ENCODE measurements around the gene ZNF385B.

The ZNF385B gene

DNA sequence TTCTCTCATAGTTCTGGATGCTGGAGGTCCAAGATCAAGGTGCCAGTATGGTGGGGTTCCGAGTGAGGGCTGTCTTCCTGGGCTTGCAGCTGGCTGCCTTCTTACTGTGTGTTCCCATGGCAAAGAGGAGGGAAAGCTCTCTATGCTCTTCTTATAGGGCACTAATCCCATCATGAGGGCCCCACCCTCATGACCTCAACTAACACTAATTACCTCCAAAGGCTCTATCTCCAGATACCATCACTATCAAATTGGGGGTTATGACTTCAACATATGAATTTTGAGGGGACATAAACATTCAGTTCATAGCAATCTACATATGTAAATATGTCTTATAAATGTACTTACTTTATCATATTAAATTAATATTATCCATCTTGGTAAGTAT, 322.3 kb downstream of the ZNF385B start:
- DNase-seq = no peak

DNA sequence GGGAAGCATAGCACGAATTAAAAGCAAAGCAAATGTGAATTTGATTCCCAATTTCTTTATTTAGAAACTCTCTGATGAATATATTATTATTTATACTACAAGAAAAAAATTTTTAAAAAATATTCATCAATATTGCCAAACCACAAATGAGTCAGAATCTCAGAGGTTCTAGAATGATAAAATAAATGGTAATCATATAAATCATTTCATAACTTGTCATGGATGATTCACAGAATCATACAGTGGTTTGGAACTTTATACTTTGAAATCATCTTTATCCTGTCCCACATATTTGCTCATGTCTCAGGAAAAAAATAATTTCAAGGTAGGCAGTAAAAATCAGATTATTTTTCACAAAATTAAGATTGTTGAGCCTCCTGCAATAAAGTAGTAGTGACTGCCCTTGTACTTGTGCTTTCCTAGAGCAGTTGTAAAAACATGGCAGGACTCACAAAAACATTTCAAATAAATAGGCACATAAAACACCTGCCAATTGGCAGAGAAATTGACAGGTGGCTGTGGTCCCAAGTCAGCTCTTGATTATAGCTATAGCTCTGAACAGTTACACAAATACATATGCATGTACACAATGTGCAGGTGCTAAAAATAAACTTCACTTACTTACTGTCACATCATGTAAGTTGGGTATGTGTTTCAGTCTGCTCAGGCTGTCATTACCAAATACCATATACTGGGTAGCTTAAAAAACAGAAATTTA, 322.8 kb downstream of the ZNF385B start:
- no peak for DNase-seq

DNA sequence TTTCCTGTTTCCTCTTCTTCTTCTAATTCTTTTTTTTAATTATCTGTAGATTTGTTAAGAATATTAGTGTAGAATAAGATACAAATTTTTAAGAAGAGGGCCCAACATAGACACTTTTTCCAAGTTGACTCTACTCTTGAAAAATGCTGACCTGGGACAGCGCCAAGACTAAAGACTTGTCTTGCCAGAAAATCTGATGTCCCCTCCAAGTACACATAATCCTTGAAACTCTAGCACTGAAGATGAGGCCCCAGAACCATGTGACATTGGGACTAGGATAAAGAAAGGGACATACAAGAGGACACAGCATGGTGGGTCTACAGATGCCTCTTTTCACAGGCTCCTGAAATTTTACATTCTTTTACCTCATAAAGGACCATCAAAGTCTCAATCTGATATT, 325.2 kb downstream of the ZNF385B start:
- no peak for DNase-seq

DNA sequence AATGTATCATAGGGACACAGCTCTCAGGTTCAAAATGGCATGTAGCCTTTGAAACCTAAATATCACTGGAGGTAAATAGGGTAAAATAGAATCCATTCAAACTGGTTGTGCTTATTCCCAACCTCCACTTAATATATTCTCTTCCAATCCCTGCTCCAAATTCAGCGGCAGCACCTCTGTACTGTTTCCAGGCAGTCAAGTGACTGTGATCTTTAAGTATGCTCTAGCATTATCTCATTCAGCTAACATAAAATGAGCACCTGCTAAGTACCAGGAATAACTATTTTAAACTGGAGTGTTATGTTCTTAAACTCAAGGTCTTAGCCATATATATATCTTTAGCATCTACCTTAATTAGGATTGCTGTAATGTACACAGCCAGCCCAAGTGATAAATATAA, 327.5 kb downstream of the ZNF385B start:
- DNase-seq = no peak

DNA sequence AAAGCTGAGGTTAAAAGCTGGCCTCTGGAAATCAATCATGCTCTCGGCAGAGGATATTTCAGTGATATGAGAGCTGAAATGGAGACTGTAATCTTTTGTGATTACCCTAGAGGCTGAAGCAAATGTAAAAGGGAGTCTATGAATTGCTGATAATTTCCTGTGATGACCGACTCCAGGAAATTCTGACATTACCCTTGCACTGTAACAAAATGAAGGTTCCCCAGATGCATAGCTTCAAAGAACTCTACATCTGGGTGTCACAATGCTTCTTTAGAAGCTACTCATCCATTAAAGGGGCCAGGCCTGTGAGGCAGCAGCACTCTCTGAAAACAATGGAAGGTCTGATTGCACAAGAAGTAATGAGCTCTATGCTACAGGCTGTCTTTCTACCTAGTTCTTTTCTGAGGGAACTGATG, 328.5 kb downstream of the ZNF385B start:
- no peak for DNase-seq

- no peak for DNase-seq
Measured at GRCh38 chr2:179528576-179529069, 332.8 kb downstream of the ZNF385B start.

DNA sequence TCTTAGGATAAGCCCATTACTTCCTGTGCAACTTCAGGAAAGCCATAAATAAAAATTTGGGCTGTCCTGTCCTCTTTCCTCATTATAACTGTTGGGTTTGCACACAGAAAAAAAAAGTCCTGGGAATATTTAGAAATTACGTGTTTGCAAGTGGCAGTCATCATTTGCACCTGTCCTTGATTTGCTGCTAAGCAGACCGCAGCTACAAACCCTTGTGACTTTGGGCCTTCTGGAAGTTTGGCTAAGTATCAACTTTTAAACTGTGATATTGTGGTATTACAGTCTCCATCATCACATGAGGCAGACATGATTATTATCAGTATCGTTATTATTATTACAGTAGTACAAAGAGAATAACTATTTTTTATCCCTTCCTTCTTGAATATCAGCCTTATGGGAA, 336.1 kb downstream of the ZNF385B start:
- DNase-seq = no peak

DNA sequence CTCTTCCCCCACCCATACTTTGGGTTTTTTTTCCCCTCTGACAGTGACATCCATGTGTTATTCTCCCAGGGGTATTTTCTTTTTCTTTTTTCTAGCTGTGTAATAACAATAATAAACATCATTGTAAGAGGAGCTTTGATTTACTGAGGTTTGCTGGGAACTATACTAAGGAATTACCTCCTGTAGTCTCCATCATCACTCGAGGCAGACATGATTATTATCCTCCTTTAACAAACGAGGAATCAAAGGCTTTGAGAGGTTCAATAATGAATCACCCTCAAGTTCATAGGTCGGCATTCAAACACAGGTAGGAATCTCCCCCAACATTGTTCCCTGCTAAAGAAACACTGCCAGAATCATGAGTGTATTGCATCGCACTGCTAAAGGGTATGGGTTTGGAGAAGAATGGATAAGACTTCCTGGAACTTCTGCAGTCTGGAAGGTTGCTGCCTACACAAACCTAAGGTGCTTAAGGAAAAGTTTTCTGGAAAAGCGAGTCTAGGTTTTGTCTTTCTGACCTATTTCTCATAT, 336.5 kb downstream of the ZNF385B start:
- DNase-seq = no peak

DNA sequence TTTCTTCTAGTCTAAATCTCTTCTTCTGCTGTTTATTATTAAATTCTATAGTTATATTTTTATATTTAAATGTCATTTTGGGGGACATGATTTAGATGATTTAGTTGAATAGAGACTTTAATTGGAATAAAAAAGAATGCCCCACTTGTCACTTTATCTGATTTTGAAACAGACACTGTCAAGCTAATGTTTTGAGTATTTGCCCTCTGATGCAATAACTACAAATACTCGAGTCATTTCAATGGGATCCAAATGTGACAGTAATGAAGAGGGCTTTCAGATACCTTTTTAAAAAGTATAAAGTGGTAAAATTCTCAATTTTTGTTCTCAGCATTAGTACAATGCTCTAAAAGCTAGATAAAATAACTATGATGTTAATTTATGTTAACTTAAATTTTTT, 339.5 kb downstream of the ZNF385B start:
- no peak for DNase-seq

GRCh38 chr2:179518830-179519229, 342.6 kb downstream of the ZNF385B start:
- DNase-seq = no peak

DNA sequence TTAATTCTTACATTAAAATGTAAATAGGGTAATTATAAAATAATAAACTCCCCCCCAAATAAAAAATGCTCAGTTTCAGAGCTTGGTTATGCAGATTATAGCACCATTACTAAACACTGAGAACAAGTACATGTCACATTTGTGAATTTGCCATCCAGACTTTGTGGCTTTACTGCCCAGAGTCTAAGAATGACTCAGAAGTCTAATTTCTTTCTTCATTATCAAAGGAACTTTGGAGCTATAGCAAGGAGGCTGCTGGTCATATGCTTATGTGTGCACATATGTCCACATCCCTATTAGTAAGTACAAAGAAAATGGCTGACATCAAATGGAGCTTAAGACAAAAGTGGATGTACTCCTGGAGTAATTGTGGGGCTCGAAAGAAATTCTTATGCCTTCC, 348.2 kb downstream of the ZNF385B start:
- DNase-seq = no peak

GRCh38 chr2:179512281-179513035, 349.0 kb downstream of the ZNF385B start:
- DNase-seq = no peak

- no peak for DNase-seq
Measured at GRCh38 chr2:179511105-179511789, 350.2 kb downstream of the ZNF385B start.

GRCh38 chr2:179495315-179495714, 366.1 kb downstream of the ZNF385B start:
- no peak for DNase-seq

- no peak for DNase-seq
Measured at GRCh38 chr2:179488563-179488962, 372.8 kb downstream of the ZNF385B start.

GRCh38 chr2:179487010-179487731, 374.2 kb downstream of the ZNF385B start:
- DNase-seq = no peak

DNA sequence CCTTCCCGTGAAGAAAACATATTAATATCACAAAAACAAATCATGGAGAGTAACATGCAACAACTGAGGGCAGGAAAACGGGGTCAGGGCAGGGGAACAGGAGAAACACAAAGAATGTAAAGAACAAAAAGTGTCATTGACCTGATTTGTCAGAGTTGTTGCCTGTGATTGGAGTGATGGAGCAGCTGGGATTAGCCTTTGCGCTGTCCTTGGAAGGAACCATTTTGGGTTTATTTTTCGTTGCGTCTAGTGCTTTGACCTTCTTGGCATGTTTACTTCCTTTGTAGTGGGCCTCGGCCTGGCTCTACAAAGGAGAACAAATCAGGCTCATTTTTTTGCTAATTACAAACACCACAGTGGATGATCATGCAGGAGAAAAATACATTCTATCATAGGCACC, 378.3 kb downstream of the ZNF385B start:
- no peak for DNase-seq

GRCh38 chr2:179479947-179480346, 381.5 kb downstream of the ZNF385B start:
- no peak for DNase-seq

DNA sequence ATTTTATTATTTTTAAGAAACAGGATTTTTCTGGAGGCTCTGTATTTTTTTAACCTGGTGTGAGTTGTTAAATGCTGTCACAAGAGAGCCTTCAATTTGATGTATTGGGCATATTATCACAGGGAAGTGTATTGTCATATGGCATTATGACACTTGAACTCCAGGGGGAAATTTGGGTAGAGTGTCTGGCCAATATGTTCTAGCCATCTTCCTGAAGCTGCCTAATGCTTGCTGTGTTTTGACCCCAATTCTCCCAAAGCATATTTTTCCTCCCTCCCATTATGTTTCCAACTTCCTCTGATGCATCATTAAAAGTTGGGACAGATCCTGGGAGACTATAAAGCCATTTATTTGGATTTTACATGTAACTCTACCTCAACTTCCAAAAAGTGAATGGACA, 382.6 kb downstream of the ZNF385B start:
- no peak for DNase-seq

DNA sequence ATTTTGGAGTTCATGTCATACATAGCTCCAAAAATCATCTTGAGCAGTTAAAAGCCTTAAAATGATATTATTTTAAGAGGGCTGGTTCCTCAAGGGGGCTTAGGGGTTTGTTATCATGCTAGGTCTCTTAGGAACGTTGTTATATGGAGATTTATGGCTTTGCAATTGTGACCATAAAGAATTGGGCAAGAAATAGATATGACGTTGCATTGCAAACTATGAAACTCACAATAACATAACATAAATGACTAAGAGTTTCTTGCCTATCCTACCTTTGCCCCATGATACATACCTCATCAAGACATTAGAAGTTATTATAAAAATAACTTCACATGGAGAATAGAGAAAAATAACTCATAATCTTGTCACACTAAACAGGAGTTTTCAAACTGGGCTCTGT, 390.4 kb downstream of the ZNF385B start:
- DNase-seq = no peak

DNA sequence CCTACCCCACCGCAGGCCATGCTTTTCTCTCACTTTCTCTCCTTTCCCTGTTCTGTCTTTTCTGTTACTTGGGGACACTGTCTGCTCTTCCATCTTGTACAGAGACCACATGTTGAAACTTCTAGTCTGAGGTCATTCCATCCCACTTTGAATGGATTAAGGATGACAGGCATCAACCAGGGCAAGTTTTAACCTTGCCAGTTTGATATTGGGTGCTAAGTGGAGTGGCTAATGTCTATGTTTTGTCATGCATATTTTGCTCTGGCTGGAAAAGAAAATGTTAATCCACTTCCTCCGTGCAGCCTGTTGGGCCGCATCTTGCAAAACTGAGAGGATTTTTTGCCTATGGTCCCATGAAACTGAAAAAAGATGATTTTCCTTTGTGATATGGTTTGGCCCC, 391.3 kb downstream of the ZNF385B start:
- no peak for DNase-seq

- DNase-seq = no peak
Measured at GRCh38 chr2:179467960-179468359, 393.5 kb downstream of the ZNF385B start.

GRCh38 chr2:179467111-179467510, 394.3 kb downstream of the ZNF385B start:
- DNase-seq = no peak

Data from midbrain (tissue), 1 donor.